GM23338 (cell line): Measurements from ENCODE around the gene WAPL. TPM values are rescaled to one million over a fixed set of nuclear protein-coding genes. Genes with fewer than 3 reads are reported as not detected.

Source experiments
- ATAC-seq: fragments of 200-7000 bp; cut with Tn5 transposase; 3 replicates; pipeline ENCODE4 v1.9.1; 2020
- DNase-seq: peaks from one replicate; pipeline ENCODE4 v3.0.0-alpha.2; 2015; ENCODE audit warnings: low spot score
- H2AFZ ChIP-seq: fragments of 200-600 bp; sonication (generic); 2 replicates; pipeline ENCODE4 v1.8.0; 2016; ENCODE audit warnings: antibody characterized with exemption, mild to moderate bottlenecking, moderate library complexity
- H3F3A ChIP-seq: fragments of 200-600 bp; sonication (generic); replicated peaks from 2 replicates; pipeline ENCODE4 v1.8.0; 2017; ENCODE audit warnings: antibody characterized with exemption, mixed run types, low read depth
- H3K27ac ChIP-seq: fragments of 200-600 bp; sonication (generic); 2 replicates; pipeline ENCODE4 v1.6.1; 2016; ENCODE audit warnings: low read depth
- H3K27me3 ChIP-seq: fragments of 200-600 bp; sonication (generic); 2 replicates; pipeline ENCODE4 v1.8.0; 2016; ENCODE audit warnings: mild to moderate bottlenecking, mixed run types, moderate library complexity; ENCODE audit not compliant: insufficient read depth
- H3K36me3 ChIP-seq: fragments of 200-600 bp; sonication (generic); 2 replicates; pipeline ENCODE4 v1.8.0; 2016; ENCODE audit warnings: mild to moderate bottlenecking; ENCODE audit not compliant: insufficient read depth
- H3K4me1 ChIP-seq: fragments of 200-600 bp; sonication (generic); 2 replicates; pipeline ENCODE4 v1.8.0; 2016; ENCODE audit warnings: mild to moderate bottlenecking, moderate library complexity; ENCODE audit not compliant: insufficient read depth
- H3K4me2 ChIP-seq: fragments of 200-600 bp; sonication (generic); 2 replicates; pipeline ENCODE4 v1.7.1; 2017; ENCODE audit warnings: mixed run types
- H3K4me3 ChIP-seq: fragments of 200-600 bp; sonication (generic); 2 replicates; pipeline ENCODE4 v1.6.1; 2016; ENCODE audit warnings: mixed run types
- H3K79me2 ChIP-seq: fragments of 200-600 bp; sonication (generic); replicated peaks from 2 replicates; pipeline ENCODE4 v1.8.0; 2017; ENCODE audit warnings: mild to moderate bottlenecking; ENCODE audit not compliant: insufficient read depth
- H3K9me2 ChIP-seq: fragments of 200-600 bp; sonication (generic); 2 replicates; pipeline ENCODE4 v1.8.0; 2017; ENCODE audit not compliant: insufficient read depth
- H4K20me1 ChIP-seq: fragments of 200-600 bp; sonication (generic); replicated peaks from 2 replicates; pipeline ENCODE4 v1.8.0; 2017; ENCODE audit warnings: mild to moderate bottlenecking; ENCODE audit not compliant: insufficient read depth
- H3K27ac Mint-ChIP-seq: 2 replicates; pipeline ENCODE4 v1.8.0; 2020; ENCODE audit warnings: inconsistent platforms, mild to moderate bottlenecking, moderate library complexity, mixed read lengths
- H3K27me3 Mint-ChIP-seq: 3 replicates; pipeline ENCODE4 v1.8.0; 2022; ENCODE audit warnings: low read depth, mild to moderate bottlenecking, moderate library complexity, mixed read lengths, inconsistent platforms; ENCODE audit not compliant: insufficient read depth, poor library complexity
- H3K36me3 Mint-ChIP-seq: 3 replicates; pipeline ENCODE4 v1.8.0; 2021; ENCODE audit warnings: low read depth, mild to moderate bottlenecking, inconsistent platforms, moderate library complexity, mixed read lengths
- H3K4me1 Mint-ChIP-seq: 3 replicates; pipeline ENCODE4 v1.8.0; 2020; ENCODE audit warnings: mild to moderate bottlenecking, inconsistent platforms, mixed read lengths
- H3K4me3 Mint-ChIP-seq: 3 replicates; pipeline ENCODE4 v1.8.0; 2021; ENCODE audit warnings: moderate library complexity, mild to moderate bottlenecking, inconsistent platforms, mixed read lengths
- H3K9me3 Mint-ChIP-seq: 3 replicates; pipeline ENCODE4 v1.8.0; 2020; ENCODE audit warnings: moderate library complexity, mild to moderate bottlenecking, inconsistent platforms, mixed read lengths
- CREB1 ChIP-seq: fragments of 250-450 bp; sonication (Bioruptor Pico); IDR thresholded peaks from 2 replicates; pipeline ENCODE4 v1.5.0; 2020; ENCODE audit warnings: low read depth, mild to moderate bottlenecking, moderate library complexity
- CTCF ChIP-seq, 2 experiments: fragments of 200-600 bp in 1 of 2; sonication (generic) in 1 of 2; conservative IDR thresholded peaks; 2 replicates each; pipeline versions ENCODE4 v1.5.1 to v1.6.1; 2016 to 2017; ENCODE audit warnings: antibody characterized with exemption in 2 of 2, low read depth in 2 of 2, mild to moderate bottlenecking in 2 of 2, moderate library complexity in 1 of 2
- EZH2 ChIP-seq: fragments of 200-600 bp; sonication (generic); IDR thresholded peaks from one replicate; pipeline ENCODE4 v1.8.0; 2017; ENCODE audit warnings: antibody characterized with exemption, mild to moderate bottlenecking, low read depth; ENCODE audit not compliant: unreplicated experiment
- EZH2phosphoT487 ChIP-seq: fragments of 200-600 bp; sonication (generic); IDR thresholded peaks from one replicate; pipeline ENCODE4 v1.8.1; 2018; ENCODE audit warnings: antibody characterized with exemption; ENCODE audit not compliant: unreplicated experiment
- JUNB ChIP-seq: IDR thresholded peaks from one replicate; pipeline ENCODE4 v1.6.1; 2016; ENCODE audit warnings: antibody characterized with exemption; ENCODE audit not compliant: unreplicated experiment
- NANOG ChIP-seq: IDR thresholded peaks from 2 replicates; pipeline ENCODE4 v1.6.1; 2016; ENCODE audit warnings: antibody characterized with exemption, borderline replicate concordance
- POLR2AphosphoS5 ChIP-seq: IDR thresholded peaks from 2 replicates; pipeline ENCODE4 v1.6.1; 2016; ENCODE audit warnings: antibody characterized with exemption, low read depth
- REST ChIP-seq: IDR thresholded peaks from one replicate; pipeline ENCODE4 v1.6.1; 2018; ENCODE audit warnings: antibody characterized with exemption; ENCODE audit not compliant: unreplicated experiment
- STAT1 ChIP-seq: IDR thresholded peaks from one replicate; pipeline ENCODE4 v1.6.1; 2016; ENCODE audit warnings: antibody characterized with exemption; ENCODE audit not compliant: unreplicated experiment
- ZNF114 ChIP-seq: fragments of 250-450 bp; sonication (Bioruptor Pico); IDR thresholded peaks from 2 replicates; pipeline ENCODE4 v1.5.0; 2020; ENCODE audit warnings: mild to moderate bottlenecking, moderate library complexity
- ZNF331 ChIP-seq: fragments of 250-450 bp; sonication (Bioruptor Pico); IDR thresholded peaks from 2 replicates; pipeline ENCODE4 v1.5.0; 2020; ENCODE audit warnings: low read depth, mild to moderate bottlenecking, moderate library complexity
- polyA plus RNA-seq: library from polyadenylated mRNA; unstranded; fragments of >200 nt; fragmentation: Nextera tagmentation; extraction: Ambion mirVana; gene quantifications from 2 replicates; pipeline ENCODE4 v1.2.1, GENCODE V29; 2016
- total RNA-seq: library from RNA; depleted of rRNA; stranded (reverse); fragments of >200 nt; shearing (Covaris generic); gene quantifications from 2 replicates; pipeline ENCODE4 v1.2.3, GENCODE V29; 2014
- TF ChIP-seq, protein P1 (sequence below): fragments of 250-450 bp; sonication (Bioruptor Pico); IDR thresholded peaks from 2 replicates; pipeline ENCODE4 v1.5.0; 2020; ENCODE audit warnings: mild to moderate bottlenecking, moderate library complexity
- TF ChIP-seq, protein P2 (sequence below): IDR thresholded peaks from 2 replicates; pipeline ENCODE4 v1.6.1; 2016; ENCODE audit warnings: antibody characterized with exemption

The WAPL gene
- total and polyA plus RNA-seq, 2 experiments from 2014 or later, result 25.2 to 60.8 TPM

DNA sequence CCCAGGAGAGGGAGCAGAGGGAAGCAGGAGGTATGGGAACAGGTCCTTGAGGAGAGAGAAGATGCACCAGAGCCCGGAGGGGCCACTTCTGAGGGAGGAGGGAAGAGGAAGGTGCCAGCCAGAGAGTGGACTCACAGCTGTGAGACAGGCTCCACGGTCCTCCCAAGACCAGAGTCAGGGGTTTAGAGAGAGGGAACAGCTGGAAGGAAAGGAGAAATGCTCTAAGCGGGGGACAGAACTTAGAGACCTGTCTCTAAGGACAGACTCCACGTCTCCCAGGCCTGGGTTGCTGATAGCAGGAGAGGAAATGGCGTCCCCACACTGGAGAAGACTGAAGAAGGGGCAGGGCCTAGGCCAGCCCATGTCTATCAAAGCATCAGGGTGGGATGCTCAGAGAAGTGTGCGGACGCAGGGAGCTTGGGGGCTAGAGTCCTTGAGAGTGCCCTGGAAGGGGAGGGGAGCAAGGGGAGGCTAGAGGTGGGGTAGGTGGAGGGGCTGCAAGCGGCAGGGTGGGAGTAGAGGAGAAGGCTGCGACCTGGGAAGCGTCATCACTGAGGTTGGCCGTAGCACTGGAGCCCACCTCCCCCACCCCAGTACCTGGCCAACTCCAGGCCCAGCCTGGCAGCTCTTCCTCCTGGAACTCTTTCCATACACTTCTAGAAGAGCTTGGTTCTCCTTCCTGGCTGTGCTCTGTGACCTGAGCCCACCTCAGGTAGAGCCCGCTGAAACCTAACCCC is 129.4 kb downstream of the WAPL start:
- Histone ChIP-seq H3K79me2 (no peaks in the 10 kb centered on the region), H3K4me2 (no peak overlapping the region), H2AFZ (no peak overlapping the region), H4K20me1 (no peaks in the 10 kb centered on the region), H3F3A (no peaks in the 10 kb centered on the region), H3K4me3 (no peak overlapping the region), H3K9me2 (no peaks in the 10 kb centered on the region), H3K4me1 (peaks cover 6% of the 10 kb centered on the region; the same call in 1 of the 2 replicates), H3K27ac (no peak overlapping the region), H3K27me3 (peaks cover 23% of the 10 kb centered on the region), H3K36me3 (no peaks in the 10 kb centered on the region)
- no peaks in the 10 kb centered on the region for H3K36me3 Mint-ChIP-seq
- peaks cover 21% of the 10 kb centered on the region for H3K4me1 Mint-ChIP-seq
- TF ChIP-seq REST, result no peak
- TF ChIP-seq JUNB, result no peak
- TF ChIP-seq POLR2AphosphoS5, result no peak
- TF ChIP-seq EZH2, result no peak
- no peak for TF ChIP-seq CREB1 (CRISPR knock-in tag)
- TF ChIP-seq NANOG, result no peak
- TF ChIP-seq STAT1, result no peak
- no peak for TF ChIP-seq CTCF (conservative IDR thresholded peaks at IDR 0.05; ENCODE audit: low read depth in 2 of 2)
- TF ChIP-seq ZNF114 (CRISPR knock-in tag), result no peak
- no peak for TF ChIP-seq EZH2phosphoT487
- no peak for TF ChIP-seq ZNF331 (CRISPR knock-in tag)
- TF ChIP-seq, protein P1, sequence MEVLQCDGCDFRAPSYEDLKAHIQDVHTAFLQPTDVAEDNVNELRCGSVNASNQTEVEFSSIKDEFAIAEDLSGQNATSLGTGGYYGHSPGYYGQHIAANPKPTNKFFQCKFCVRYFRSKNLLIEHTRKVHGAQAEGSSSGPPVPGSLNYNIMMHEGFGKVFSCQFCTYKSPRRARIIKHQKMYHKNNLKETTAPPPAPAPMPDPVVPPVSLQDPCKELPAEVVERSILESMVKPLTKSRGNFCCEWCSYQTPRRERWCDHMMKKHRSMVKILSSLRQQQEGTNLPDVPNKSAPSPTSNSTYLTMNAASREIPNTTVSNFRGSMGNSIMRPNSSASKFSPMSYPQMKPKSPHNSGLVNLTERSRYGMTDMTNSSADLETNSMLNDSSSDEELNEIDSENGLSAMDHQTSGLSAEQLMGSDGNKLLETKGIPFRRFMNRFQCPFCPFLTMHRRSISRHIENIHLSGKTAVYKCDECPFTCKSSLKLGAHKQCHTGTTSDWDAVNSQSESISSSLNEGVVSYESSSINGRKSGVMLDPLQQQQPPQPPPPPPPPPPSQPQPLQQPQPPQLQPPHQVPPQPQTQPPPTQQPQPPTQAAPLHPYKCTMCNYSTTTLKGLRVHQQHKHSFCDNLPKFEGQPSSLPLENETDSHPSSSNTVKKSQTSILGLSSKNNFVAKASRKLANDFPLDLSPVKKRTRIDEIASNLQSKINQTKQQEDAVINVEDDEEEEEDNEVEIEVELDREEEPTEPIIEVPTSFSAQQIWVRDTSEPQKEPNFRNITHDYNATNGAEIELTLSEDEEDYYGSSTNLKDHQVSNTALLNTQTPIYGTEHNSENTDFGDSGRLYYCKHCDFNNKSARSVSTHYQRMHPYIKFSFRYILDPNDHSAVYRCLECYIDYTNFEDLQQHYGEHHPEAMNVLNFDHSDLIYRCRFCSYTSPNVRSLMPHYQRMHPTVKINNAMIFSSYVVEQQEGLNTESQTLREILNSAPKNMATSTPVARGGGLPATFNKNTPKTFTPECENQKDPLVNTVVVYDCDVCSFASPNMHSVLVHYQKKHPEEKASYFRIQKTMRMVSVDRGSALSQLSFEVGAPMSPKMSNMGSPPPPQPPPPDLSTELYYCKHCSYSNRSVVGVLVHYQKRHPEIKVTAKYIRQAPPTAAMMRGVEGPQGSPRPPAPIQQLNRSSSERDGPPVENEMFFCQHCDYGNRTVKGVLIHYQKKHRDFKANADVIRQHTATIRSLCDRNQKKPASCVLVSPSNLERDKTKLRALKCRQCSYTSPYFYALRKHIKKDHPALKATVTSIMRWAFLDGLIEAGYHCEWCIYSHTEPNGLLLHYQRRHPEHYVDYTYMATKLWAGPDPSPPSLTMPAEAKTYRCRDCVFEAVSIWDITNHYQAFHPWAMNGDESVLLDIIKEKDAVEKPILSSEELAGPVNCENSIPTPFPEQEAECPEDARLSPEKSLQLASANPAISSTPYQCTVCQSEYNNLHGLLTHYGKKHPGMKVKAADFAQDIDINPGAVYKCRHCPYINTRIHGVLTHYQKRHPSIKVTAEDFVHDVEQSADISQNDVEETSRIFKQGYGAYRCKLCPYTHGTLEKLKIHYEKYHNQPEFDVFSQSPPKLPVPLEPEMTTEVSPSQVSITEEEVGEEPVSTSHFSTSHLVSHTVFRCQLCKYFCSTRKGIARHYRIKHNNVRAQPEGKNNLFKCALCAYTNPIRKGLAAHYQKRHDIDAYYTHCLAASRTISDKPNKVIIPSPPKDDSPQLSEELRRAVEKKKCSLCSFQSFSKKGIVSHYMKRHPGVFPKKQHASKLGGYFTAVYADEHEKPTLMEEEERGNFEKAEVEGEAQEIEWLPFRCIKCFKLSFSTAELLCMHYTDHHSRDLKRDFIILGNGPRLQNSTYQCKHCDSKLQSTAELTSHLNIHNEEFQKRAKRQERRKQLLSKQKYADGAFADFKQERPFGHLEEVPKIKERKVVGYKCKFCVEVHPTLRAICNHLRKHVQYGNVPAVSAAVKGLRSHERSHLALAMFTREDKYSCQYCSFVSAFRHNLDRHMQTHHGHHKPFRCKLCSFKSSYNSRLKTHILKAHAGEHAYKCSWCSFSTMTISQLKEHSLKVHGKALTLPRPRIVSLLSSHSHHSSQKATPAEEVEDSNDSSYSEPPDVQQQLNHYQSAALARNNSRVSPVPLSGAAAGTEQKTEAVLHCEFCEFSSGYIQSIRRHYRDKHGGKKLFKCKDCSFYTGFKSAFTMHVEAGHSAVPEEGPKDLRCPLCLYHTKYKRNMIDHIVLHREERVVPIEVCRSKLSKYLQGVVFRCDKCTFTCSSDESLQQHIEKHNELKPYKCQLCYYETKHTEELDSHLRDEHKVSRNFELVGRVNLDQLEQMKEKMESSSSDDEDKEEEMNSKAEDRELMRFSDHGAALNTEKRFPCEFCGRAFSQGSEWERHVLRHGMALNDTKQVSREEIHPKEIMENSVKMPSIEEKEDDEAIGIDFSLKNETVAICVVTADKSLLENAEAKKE (CRISPR knock-in tag), result no peak
- TF ChIP-seq, protein P2, sequence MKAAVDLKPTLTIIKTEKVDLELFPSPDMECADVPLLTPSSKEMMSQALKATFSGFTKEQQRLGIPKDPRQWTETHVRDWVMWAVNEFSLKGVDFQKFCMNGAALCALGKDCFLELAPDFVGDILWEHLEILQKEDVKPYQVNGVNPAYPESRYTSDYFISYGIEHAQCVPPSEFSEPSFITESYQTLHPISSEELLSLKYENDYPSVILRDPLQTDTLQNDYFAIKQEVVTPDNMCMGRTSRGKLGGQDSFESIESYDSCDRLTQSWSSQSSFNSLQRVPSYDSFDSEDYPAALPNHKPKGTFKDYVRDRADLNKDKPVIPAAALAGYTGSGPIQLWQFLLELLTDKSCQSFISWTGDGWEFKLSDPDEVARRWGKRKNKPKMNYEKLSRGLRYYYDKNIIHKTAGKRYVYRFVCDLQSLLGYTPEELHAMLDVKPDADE, result no peak
- no peak for ATAC-seq
- peaks cover 30% of the 10 kb centered on the region for H3K27me3 Mint-ChIP-seq
- no peak overlapping the region for H3K27ac Mint-ChIP-seq
- DNase-seq, result no peak
- H3K4me3 Mint-ChIP-seq, result no peak overlapping the region
- H3K9me3 Mint-ChIP-seq, result peaks cover 3% of the 10 kb centered on the region; the same call in 1 of the 3 replicates
